Hematopoietic multipotent progenitor cell treated with erythropoietin and hydrocortisone succinate and interleukin-3 and kit ligand, for 8 days (in vitro differentiated cells): Measurements from ENCODE around the gene OTOF.

Experiments
- DNase-seq: peaks from one replicate; pipeline ENCODE4 v3.0.0-alpha.2; 2015

OTOF gene

GRCh38 chr2:26477911-26478253 is at the start of gene OTOF:
TSS of gene OTOF (minus strand) at chr2:26478124.
- no peak for DNase-seq

- no peak for DNase-seq
Measured at GRCh38 chr2:26526589-26526988, 48.7 kb upstream of the OTOF start.

GRCh38 chr2:26526105-26526504 is 48.2 kb upstream of the OTOF start:
- DNase-seq: no peak

GRCh38 chr2:26523750-26524149 is 45.8 kb upstream of the OTOF start:
- no peak for DNase-seq

- no peak for DNase-seq
Measured at GRCh38 chr2:26522751-26523171, 44.8 kb upstream of the OTOF start.

GRCh38 chr2:26522325-26522724 is 44.4 kb upstream of the OTOF start:
- no peak for DNase-seq

- DNase-seq: no peak
Measured at GRCh38 chr2:26521913-26522180, 43.9 kb upstream of the OTOF start.

GRCh38 chr2:26521054-26521912 is 43.4 kb upstream of the OTOF start:
- DNase-seq: peak; percentile 21

- no peak for DNase-seq
Measured at GRCh38 chr2:26520148-26520449, 42.2 kb upstream of the OTOF start.

GRCh38 chr2:26519396-26520147 is 41.6 kb upstream of the OTOF start:
- DNase-seq: no peak

GRCh38 chr2:26516781-26517180 is 38.9 kb upstream of the OTOF start:
- no peak for DNase-seq

- DNase-seq: no peak
Measured at GRCh38 chr2:26516246-26516645, 38.3 kb upstream of the OTOF start.

- DNase-seq: no peak
Measured at GRCh38 chr2:26515771-26516170, 37.8 kb upstream of the OTOF start.

- DNase-seq: no peak
Measured at GRCh38 chr2:26514045-26514444, 36.1 kb upstream of the OTOF start.

- no peak for DNase-seq
Measured at GRCh38 chr2:26513261-26513660, 35.3 kb upstream of the OTOF start.

- DNase-seq: no peak
Measured at GRCh38 chr2:26511466-26511865, 33.5 kb upstream of the OTOF start.

GRCh38 chr2:26510344-26510973 is 32.5 kb upstream of the OTOF start:
- DNase-seq: no peak

- DNase-seq: no peak
Measured at GRCh38 chr2:26509141-26509540, 31.2 kb upstream of the OTOF start.

GRCh38 chr2:26507932-26508331 is 30.0 kb upstream of the OTOF start:
- DNase-seq: no peak

- DNase-seq: no peak
Measured at GRCh38 chr2:26507088-26507487, 29.2 kb upstream of the OTOF start.

GRCh38 chr2:26506279-26506678 is 28.4 kb upstream of the OTOF start:
- no peak for DNase-seq

- no peak for DNase-seq
Measured at GRCh38 chr2:26504002-26504401, 26.1 kb upstream of the OTOF start.

- DNase-seq: peak; percentile 82
Measured at GRCh38 chr2:26503231-26503880, 25.4 kb upstream of the OTOF start.

- DNase-seq: no peak
Measured at GRCh38 chr2:26500406-26500805, 22.5 kb upstream of the OTOF start.
